Ishikawa (cell line): ENCODE results near the gene HOXD12.

Source experiments
- CEBPB ChIP-seq: IDR thresholded peaks from 2 replicates; pipeline ENCODE4 v1.6.1; 2012
- CREB1 ChIP-seq: IDR thresholded peaks from 2 replicates; pipeline ENCODE4 v1.6.1; 2012; ENCODE audit warnings: low read depth
- EGR1 ChIP-seq: IDR thresholded peaks from 2 replicates; pipeline ENCODE4 v1.6.1; 2012
- EP300 ChIP-seq: IDR thresholded peaks from 2 replicates; pipeline ENCODE4 v1.6.1; 2012; ENCODE audit warnings: borderline replicate concordance
- FOXM1 ChIP-seq: IDR thresholded peaks from 2 replicates; pipeline ENCODE4 v1.6.1; 2012; ENCODE audit warnings: low read depth, borderline replicate concordance
- MAX ChIP-seq: IDR thresholded peaks from 2 replicates; pipeline ENCODE4 v1.6.1; 2012
- NFIC ChIP-seq: IDR thresholded peaks from 2 replicates; pipeline ENCODE4 v1.6.1; 2012
- RAD21 ChIP-seq: IDR thresholded peaks from 2 replicates; pipeline ENCODE4 v1.6.1; 2012; ENCODE audit warnings: low read depth
- TAF1 ChIP-seq: IDR thresholded peaks from 2 replicates; pipeline ENCODE4 v1.6.1; 2012; ENCODE audit warnings: low read depth, mild to moderate bottlenecking
- TCF12 ChIP-seq: IDR thresholded peaks from 2 replicates; pipeline ENCODE4 v1.6.1; 2012; ENCODE audit warnings: low read depth
- TEAD4 ChIP-seq: IDR thresholded peaks from 2 replicates; pipeline ENCODE4 v1.6.1; 2012
- YY1 ChIP-seq: IDR thresholded peaks from 2 replicates; pipeline ENCODE4 v1.6.1; 2012; ENCODE audit warnings: low read depth
- ZBTB7A ChIP-seq: IDR thresholded peaks from 2 replicates; pipeline ENCODE4 v1.6.1; 2012; ENCODE audit warnings: low read depth
- TF ChIP-seq, protein P1 (sequence below): IDR thresholded peaks from 2 replicates; pipeline ENCODE4 v1.6.1; 2012
- TF ChIP-seq, protein P2 (sequence below): IDR thresholded peaks from 2 replicates; pipeline ENCODE4 v1.6.1; 2012; ENCODE audit warnings: low read depth, mild to moderate bottlenecking

The HOXD12 gene

DNA sequence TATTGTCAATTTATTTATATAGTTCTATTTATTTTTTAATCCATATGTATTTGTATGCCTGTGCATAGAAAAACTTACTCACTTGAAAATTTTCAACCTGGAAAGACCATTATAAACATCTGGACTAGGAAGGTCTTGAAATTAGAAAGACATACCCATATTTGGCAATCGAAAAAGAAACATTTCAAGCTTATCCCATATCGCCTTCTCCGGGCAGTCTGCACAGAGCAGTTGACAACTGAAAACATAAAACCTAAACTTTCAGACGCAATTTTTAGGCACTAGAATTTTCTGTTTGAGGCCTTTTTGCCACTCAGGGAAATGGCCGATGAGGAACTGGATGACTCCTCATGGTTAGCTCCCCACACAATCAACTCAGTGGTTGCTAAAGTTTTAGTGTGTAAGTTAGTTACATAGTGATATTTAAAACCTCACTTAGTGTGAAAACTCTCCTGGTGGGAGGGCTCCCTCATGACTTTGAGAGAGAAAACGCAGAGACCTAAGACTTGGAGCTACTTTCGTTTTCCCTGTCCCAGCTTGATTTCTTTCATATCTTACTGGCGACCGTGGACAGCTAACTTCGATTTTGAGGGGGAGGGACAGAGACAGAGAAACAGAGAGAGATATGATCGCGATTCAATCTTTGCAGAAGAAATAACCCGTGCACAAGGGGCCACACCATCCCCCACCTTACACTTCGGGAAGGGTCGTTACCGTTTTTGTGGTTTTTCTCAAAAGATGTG is 3.2 kb upstream of the HOXD12 start:
- no peak for TF ChIP-seq CREB1
- no peak for TF ChIP-seq TEAD4
- no peak for TF ChIP-seq ZBTB7A
- TF ChIP-seq RAD21, result no peak

DNA sequence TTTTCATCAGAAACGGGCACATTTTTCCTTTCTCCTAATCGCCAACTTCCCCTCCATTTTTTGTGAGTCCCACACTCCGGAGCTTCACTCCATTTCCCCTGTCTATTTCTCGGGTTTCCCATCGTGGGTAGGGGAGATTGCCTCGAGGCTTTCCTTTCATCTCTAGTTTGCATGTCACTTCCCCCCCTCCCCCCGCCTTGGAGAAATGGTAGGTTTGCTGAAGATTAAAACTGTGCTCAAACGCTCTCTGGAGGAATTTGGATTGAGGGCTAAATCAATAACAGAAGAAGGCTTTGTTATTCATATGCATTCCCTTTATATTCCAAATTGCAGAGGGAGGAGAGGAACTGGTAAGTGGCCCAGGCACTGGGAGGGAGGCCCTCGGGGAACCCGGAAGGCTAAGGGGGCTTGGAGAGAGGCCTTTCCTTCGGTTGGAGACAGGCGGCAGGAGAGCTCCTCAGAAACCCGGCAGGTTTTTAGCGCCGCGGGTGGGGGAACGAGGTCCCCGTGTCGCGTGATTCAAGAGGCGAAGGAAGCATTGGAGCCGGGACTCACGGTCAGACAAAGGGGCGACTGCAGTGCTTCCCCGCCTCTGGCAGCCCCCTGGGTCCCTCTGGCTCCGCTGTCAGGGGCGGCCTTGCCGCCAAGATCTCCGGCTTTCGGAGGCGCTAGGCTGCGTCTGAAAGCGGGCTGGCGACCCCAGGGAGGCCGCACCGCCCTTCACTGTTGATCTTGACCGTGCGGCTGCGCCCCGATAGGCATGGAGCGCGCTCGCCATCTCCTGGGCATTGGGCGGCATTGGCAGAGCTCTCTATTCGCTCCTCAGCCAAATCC is 2.4 kb upstream of the HOXD12 start:
- TF ChIP-seq YY1 (no peak), MAX (peak; percentile 73), RAD21 (peak; percentile 88)
- TF ChIP-seq, protein P1, sequence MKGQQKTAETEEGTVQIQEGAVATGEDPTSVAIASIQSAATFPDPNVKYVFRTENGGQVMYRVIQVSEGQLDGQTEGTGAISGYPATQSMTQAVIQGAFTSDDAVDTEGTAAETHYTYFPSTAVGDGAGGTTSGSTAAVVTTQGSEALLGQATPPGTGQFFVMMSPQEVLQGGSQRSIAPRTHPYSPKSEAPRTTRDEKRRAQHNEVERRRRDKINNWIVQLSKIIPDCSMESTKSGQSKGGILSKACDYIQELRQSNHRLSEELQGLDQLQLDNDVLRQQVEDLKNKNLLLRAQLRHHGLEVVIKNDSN, result no peak

DNA sequence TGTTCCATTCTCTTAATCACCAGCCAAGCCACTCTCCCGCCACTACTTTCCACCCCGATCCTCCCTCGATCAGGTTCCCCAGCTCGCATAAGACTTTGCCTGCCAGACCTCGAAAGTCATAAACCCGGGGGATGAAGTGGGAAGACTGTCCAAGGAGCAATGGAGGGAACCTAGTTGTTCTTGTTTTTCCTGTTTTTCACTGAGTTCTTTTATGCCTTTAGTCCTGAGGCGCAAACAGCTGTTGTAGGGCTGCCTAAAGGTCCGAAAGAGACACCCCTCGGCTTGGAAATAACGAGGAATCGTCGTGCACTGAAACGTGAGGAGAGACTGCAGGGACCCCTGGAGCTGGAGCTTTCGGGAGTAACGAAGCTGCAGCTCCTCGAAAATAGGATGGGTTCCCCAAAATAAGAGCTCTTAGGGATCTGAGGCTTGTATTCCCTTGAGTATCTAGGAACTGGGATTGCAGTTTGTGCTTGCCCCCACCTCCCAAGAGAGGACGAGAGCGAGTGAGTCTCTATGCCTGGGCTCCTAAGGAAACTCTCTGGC is 1.7 kb upstream of the HOXD12 start:
- TF ChIP-seq FOXM1, result no peak
- no peak for TF ChIP-seq ZBTB7A
- TF ChIP-seq, protein P2, sequence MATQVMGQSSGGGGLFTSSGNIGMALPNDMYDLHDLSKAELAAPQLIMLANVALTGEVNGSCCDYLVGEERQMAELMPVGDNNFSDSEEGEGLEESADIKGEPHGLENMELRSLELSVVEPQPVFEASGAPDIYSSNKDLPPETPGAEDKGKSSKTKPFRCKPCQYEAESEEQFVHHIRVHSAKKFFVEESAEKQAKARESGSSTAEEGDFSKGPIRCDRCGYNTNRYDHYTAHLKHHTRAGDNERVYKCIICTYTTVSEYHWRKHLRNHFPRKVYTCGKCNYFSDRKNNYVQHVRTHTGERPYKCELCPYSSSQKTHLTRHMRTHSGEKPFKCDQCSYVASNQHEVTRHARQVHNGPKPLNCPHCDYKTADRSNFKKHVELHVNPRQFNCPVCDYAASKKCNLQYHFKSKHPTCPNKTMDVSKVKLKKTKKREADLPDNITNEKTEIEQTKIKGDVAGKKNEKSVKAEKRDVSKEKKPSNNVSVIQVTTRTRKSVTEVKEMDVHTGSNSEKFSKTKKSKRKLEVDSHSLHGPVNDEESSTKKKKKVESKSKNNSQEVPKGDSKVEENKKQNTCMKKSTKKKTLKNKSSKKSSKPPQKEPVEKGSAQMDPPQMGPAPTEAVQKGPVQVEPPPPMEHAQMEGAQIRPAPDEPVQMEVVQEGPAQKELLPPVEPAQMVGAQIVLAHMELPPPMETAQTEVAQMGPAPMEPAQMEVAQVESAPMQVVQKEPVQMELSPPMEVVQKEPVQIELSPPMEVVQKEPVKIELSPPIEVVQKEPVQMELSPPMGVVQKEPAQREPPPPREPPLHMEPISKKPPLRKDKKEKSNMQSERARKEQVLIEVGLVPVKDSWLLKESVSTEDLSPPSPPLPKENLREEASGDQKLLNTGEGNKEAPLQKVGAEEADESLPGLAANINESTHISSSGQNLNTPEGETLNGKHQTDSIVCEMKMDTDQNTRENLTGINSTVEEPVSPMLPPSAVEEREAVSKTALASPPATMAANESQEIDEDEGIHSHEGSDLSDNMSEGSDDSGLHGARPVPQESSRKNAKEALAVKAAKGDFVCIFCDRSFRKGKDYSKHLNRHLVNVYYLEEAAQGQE, result no peak
- no peak for TF ChIP-seq CEBPB
- no peak for TF ChIP-seq EGR1

DNA sequence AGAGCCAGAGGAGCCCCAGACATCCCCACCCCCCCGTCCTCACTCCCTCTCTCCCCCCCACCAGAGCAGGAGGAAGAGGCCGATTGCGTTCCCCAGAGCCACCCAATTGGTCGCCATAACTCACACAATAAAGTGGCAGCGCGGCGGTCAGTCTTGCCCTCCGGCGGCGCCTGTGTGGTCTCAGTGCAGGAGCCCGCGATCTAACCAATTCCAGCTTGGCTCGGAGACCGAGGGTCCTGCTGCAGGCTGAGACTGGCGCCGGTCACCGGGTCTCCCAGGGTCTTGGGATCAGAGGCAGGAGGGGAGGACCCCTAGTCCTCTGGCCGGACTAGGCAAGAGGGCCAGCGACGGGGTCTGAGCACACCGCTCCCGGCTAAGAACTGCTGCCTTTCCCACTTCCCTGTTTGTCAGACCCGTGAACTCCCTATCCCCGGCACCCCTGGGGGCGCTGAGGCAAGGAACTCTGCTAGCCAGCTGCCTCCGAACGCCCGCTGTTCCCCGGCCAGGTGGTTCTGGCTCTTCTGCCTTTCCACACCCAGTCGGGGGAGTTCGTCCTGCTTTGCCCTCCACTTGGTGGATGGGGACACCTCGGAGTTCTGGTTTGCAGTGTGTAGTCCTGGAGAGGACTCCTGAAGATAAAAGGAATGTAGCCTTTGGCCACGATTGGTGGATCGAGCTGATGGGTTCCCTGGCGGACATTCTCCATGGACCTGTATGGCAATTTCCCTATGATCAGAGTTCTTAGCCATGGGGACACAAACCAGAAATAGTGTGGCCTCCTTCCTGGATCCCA is 1.0 kb upstream of the HOXD12 start:
- TF ChIP-seq TAF1 (no peak), MAX (no peak), CREB1 (no peak), RAD21 (no peak), EGR1 (no peak), YY1 (no peak), ZBTB7A (no peak), CEBPB (no peak), TCF12 (no peak)
- TF ChIP-seq, protein P1, result no peak

DNA sequence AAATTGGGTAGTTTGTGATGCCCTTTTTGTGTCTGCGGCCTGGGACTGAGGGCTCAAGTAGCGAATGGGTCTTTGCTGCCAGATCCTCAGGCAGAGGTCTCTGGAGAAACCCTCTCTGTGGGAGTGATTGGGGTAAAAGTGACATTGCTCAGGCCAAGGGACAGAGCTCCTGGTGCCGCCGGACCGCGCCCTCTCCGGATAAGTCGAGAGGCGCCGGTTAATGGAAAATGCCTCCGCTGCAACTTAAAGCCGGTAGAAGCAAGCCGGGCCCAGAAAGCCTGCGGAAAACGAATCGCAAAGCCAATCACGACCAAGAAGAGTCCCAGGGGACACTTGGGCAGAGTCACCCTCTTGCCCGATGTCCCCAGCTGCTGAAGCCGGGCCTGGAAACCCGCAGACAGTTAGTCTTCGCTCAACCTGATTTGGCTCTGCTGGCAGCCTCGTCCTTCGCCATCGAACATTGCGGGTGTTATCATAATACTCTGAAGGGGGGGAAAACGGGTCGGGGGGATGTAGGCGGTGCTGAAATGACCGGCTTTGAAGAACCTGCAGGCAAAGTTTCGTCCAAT is 352 bp upstream of the HOXD12 start:
- TF ChIP-seq TAF1 (no peak), CEBPB (no peak), NFIC (no peak), EGR1 (no peak), TCF12 (no peak), EP300 (no peak), TEAD4 (no peak), MAX (no peak)

DNA sequence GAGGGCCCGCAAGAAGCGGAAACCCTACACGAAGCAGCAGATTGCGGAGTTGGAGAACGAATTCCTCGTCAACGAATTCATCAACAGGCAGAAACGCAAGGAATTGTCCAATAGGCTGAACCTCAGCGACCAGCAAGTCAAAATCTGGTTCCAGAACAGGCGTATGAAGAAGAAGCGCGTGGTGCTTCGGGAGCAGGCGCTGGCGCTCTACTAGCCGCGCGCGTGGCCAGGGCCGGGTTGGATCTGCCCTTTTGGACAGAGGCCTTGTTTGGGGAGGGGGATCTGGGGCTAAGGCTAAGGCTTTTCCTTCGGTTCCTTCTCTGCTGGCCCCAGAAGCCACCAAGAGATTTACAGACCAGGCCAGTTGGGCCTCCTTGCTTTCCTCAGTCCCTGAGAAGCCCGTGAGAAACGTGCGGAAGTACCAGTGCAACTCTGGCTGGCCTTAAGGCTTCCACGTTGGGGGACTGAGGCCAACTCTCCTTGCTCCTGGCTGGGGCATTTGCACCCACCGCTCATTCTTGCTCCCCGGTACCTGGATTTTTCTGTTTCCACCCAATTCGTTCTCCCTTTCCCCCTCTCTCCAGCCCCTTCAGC is 1.0 kb downstream of the HOXD12 start:
- TF ChIP-seq RAD21 (no peak), EP300 (no peak), ZBTB7A (no peak), YY1 (no peak), CREB1 (no peak), NFIC (no peak), EGR1 (no peak), TCF12 (no peak), CEBPB (no peak), TEAD4 (no peak), FOXM1 (no peak)
- TF ChIP-seq, protein P2, result no peak
- TF ChIP-seq, protein P1, result no peak
